Mesendoderm (in vitro differentiated cells): ENCODE results near the gene XPO5.
A peak's percentile ranks its signal among the peaks of the same experiment; 100 is the strongest.

Experiments
- DNase-seq: peaks from one replicate; pipeline ENCODE4 v3.0.0; 2013
- H2AK5ac ChIP-seq: 2 replicates; pipeline ENCODE4 v1.6.1; 2013; ENCODE audit warnings: low read length, inconsistent platforms
- H2BK120ac ChIP-seq: 2 replicates; pipeline ENCODE4 v1.6.1; 2013; ENCODE audit warnings: low read depth, mild to moderate bottlenecking, low read length, moderate library complexity, mixed read lengths
- H2BK15ac ChIP-seq: replicated peaks from 2 replicates; pipeline ENCODE4 v1.6.1; 2013; ENCODE audit warnings: low read depth, mild to moderate bottlenecking, moderate library complexity
- H2BK5ac ChIP-seq: 2 replicates; pipeline ENCODE4 v1.6.1; 2013; ENCODE audit warnings: low read length, inconsistent platforms
- H3K18ac ChIP-seq: 2 replicates; pipeline ENCODE4 v1.6.1; 2013; ENCODE audit warnings: mild to moderate bottlenecking, low read length, mixed read lengths
- H3K23ac ChIP-seq: one replicate; pipeline ENCODE4 v1.6.1; 2013; ENCODE audit warnings: low read length
- H3K27ac ChIP-seq: 2 replicates; pipeline ENCODE4 v1.5.1; 2013; ENCODE audit warnings: low read depth, mild to moderate bottlenecking, inconsistent platforms, low read length, moderate library complexity
- H3K27me3 ChIP-seq: 2 replicates; pipeline ENCODE4 v1.6.1; 2013; ENCODE audit warnings: low read length, control low read depth, mild to moderate bottlenecking, inconsistent platforms; ENCODE audit not compliant: insufficient read depth, poor library complexity
- H3K36me3 ChIP-seq: 2 replicates; pipeline ENCODE4 v1.6.1; 2013; ENCODE audit warnings: low read length, inconsistent platforms; ENCODE audit not compliant: control insufficient read depth, insufficient read depth
- H3K4ac ChIP-seq: one replicate; pipeline ENCODE4 v1.6.1; 2013; ENCODE audit warnings: low read depth, mild to moderate bottlenecking, low read length, moderate library complexity
- H3K4me1 ChIP-seq: 2 replicates; pipeline ENCODE4 v1.6.1; 2013; ENCODE audit warnings: low read depth, low read length, inconsistent platforms; ENCODE audit not compliant: control insufficient read depth
- H3K4me2 ChIP-seq: 2 replicates; pipeline ENCODE4 v1.6.1; 2013; ENCODE audit warnings: low read length
- H3K4me3 ChIP-seq: 2 replicates; pipeline ENCODE4 v1.5.1; 2013; ENCODE audit warnings: mild to moderate bottlenecking, low read length
- H3K56ac ChIP-seq: one replicate; pipeline ENCODE4 v1.6.1; 2013; ENCODE audit warnings: low read length
- H3K79me1 ChIP-seq: 2 replicates; pipeline ENCODE4 v1.6.1; 2013; ENCODE audit warnings: low read length, inconsistent platforms
- H3K79me2 ChIP-seq: 2 replicates; pipeline ENCODE4 v1.6.1; 2013; ENCODE audit warnings: mild to moderate bottlenecking, low read length; ENCODE audit not compliant: control insufficient read depth, insufficient read depth
- H3K9ac ChIP-seq: 2 replicates; pipeline ENCODE4 v1.6.1; 2013; ENCODE audit warnings: low read length, inconsistent platforms
- H4K5ac ChIP-seq: one replicate; pipeline ENCODE4 v1.6.1; 2013; ENCODE audit warnings: low read length
- H4K8ac ChIP-seq: one replicate; pipeline ENCODE4 v1.6.1; 2013; ENCODE audit warnings: low read depth, mild to moderate bottlenecking, control low read depth, low read length, moderate library complexity
- WGBS: extraction: QIAGEN DNeasy Blood & Tissue Kit; methylation state at CpG from one replicate; pipeline ENCODE4 v1.1.7; 2013; ENCODE audit warnings: low lambda C conversion rate, missing lambda C conversion rate; ENCODE audit not compliant: insufficient coverage; ENCODE audit errors: extremely low coverage; 5-methylcytosine and 5-hydroxymethylcytosine counted together

XPO5 gene

DNA sequence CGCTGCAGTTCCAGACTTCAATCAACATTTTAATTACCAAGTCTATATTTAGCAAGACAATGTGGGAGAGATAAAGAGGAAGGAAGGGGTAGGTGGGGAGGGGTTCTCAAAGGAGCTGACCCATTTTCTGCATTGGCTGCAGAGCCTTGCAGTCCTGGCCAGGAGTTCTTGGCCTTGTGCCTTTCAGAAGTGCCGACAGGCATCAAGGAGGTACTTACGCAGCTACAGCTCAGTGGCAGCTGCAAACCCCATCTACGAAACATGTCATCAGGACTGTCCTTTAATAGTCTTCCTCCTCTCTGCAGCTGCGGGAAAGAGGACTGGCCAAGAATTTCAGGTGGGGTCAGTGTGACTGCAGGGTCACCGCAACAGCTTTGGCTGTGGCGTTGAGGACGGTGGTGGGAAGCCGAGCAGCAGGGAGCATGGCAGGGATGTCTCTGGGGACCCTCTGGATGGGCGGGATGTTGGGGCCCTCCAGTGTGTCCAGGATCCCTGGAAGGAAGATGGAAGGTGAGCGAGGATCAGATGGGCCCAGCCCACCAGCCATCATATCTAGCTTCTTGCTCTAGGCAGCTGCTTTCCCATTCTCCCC is 63.9 kb downstream of the XPO5 start:
- H3K4me1 ChIP-seq, result peaks cover 3% of the 10 kb centered on the region
- WGBS, result no CpG with 5 or more reads among the region's 11 CpGs
- H2BK5ac ChIP-seq, result no peak overlapping the region
- H3K27ac ChIP-seq, result no peak overlapping the region
- H4K5ac ChIP-seq, result no peak overlapping the region
- H2AK5ac ChIP-seq, result no peak overlapping the region
- no peak overlapping the region for H2BK15ac ChIP-seq
- no peak for DNase-seq
- H3K18ac ChIP-seq, result no peak overlapping the region
- H3K56ac ChIP-seq, result no peak overlapping the region
- H3K4ac ChIP-seq, result no peak overlapping the region
- H3K79me1 ChIP-seq, result peaks cover 11% of the 10 kb centered on the region
- H3K23ac ChIP-seq, result no peak overlapping the region
- peaks cover 13% of the 10 kb centered on the region for H3K36me3 ChIP-seq
- H3K4me3 ChIP-seq, result no peak overlapping the region
- no peak overlapping the region for H2BK120ac ChIP-seq
- H3K27me3 ChIP-seq, result peaks cover 8% of the 10 kb centered on the region
- peaks cover 14% of the 10 kb centered on the region for H3K79me2 ChIP-seq
- H4K8ac ChIP-seq, result no peak overlapping the region
- no peak overlapping the region for H3K9ac ChIP-seq
- no peak overlapping the region for H3K4me2 ChIP-seq

DNA sequence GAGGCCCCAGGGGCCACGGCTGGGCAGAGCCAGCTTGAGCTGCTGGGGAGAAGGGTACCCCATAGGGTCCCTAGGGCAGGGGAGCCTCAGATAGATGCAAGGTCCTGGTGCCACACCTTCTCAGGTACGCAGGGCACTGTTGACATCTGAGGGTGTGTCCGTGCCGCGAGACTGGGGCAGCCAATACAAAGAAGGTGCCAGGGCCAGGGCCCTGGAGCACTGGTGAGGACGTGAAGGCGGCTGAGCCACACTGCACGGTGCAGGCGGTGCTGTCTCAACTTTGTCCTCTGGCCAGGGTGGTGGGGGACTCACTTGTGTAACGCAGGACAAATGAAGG is 65.0 kb downstream of the XPO5 start:
- Histone ChIP-seq H2BK120ac (no peak overlapping the region), H3K4me1 (peaks cover 1% of the 10 kb centered on the region), H2AK5ac (no peak overlapping the region), H3K9ac (no peak overlapping the region), H4K8ac (no peak overlapping the region), H3K23ac (no peak overlapping the region), H3K4me2 (no peak overlapping the region), H4K5ac (no peak overlapping the region), H3K4me3 (no peak overlapping the region), H2BK15ac (no peak overlapping the region), H3K56ac (no peak overlapping the region), H3K4ac (no peak overlapping the region), H3K36me3 (peaks cover 13% of the 10 kb centered on the region), H3K18ac (no peak overlapping the region), H3K27ac (no peak overlapping the region), H3K79me1 (peaks cover 6% of the 10 kb centered on the region), H3K27me3 (peaks cover 8% of the 10 kb centered on the region), H2BK5ac (no peak overlapping the region), H3K79me2 (peaks cover 6% of the 10 kb centered on the region)
- no peak for DNase-seq
- WGBS, result no CpG with 5 or more reads among the region's 10 CpGs

DNA sequence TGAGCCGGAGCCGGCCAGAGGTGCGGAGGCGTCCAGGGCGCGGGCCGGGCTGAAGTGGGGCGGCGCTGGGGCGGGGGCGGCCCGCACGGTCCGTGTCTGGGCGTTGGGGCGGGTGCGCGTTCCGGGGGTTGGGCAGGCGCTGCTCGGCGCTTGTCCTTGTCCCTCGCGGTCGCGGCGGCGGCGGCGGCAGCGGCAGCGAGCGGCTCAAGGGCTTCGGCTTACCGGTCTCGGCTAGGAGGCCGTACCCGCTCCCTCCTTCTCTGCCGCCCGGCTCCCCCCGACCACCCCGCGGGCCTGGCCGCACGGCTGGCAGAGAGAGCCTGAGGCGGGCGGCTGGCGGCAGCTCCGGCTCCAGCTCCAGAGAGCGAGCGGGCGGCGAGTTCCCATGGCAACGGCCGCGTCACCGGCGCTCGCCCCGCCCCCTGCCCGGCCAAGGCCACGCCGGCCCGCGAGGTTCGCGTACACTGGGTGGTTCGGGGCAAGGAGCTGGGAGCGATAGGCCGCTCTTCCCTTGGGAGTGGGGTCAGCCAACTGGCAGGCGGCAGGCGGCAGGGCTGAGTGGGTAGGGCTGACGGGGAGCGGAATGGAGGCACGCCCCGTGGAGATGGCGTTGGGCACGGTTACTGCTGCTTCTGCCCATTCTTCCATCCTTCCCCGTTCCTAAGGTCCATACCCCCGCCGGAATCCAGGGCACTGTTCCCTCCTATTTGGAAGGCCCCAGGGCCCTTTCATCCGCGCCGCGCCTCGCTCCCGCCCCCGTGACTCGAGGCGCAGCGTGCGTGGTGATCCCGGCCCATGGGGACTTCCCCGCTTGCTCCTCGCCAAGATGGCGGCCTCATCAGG is 65.6 kb downstream of the XPO5 start, which contains the start of gene LRRC73:
LRRC73 (minus strand) TSS at position 363 of the 843 bp plus-strand sequence. CDS start 561 bp downstream, outside the sequence.
- peaks cover 8% of the 10 kb centered on the region for H3K27me3 ChIP-seq
- no peak within 1 kb of the TSS for H2BK5ac ChIP-seq
- no peak within 1 kb of the TSS for H2AK5ac ChIP-seq
- H3K56ac ChIP-seq, result peak within 1 kb of the TSS; percentile 93
- peak within 1 kb of the TSS; percentile 37 for H3K4me3 ChIP-seq
- no peaks in the 10 kb centered on the region for H3K4me1 ChIP-seq
- H4K5ac ChIP-seq, result no peak within 1 kb of the TSS
- H3K79me1 ChIP-seq, result peaks cover under 1% of the 10 kb centered on the region
- no peak within 1 kb of the TSS for H3K18ac ChIP-seq
- no peak within 1 kb of the TSS for H3K23ac ChIP-seq
- peak within 1 kb of the TSS; percentile 70 for H3K9ac ChIP-seq
- H3K79me2 ChIP-seq, result peaks cover under 1% of the 10 kb centered on the region
- DNase-seq, result peak; percentile 85
- no peak within 1 kb of the TSS for H2BK120ac ChIP-seq
- H3K4me2 ChIP-seq, result peak within 1 kb of the TSS; percentile 95
- H2BK15ac ChIP-seq, result no peak within 1 kb of the TSS
- H4K8ac ChIP-seq, result no peak within 1 kb of the TSS
- H3K27ac ChIP-seq, result no peak within 1 kb of the TSS
- H3K4ac ChIP-seq, result no peak within 1 kb of the TSS
- no CpG with 5 or more reads among the region's 96 CpGs for WGBS
- H3K36me3 ChIP-seq, result peaks cover 13% of the 10 kb centered on the region

DNA sequence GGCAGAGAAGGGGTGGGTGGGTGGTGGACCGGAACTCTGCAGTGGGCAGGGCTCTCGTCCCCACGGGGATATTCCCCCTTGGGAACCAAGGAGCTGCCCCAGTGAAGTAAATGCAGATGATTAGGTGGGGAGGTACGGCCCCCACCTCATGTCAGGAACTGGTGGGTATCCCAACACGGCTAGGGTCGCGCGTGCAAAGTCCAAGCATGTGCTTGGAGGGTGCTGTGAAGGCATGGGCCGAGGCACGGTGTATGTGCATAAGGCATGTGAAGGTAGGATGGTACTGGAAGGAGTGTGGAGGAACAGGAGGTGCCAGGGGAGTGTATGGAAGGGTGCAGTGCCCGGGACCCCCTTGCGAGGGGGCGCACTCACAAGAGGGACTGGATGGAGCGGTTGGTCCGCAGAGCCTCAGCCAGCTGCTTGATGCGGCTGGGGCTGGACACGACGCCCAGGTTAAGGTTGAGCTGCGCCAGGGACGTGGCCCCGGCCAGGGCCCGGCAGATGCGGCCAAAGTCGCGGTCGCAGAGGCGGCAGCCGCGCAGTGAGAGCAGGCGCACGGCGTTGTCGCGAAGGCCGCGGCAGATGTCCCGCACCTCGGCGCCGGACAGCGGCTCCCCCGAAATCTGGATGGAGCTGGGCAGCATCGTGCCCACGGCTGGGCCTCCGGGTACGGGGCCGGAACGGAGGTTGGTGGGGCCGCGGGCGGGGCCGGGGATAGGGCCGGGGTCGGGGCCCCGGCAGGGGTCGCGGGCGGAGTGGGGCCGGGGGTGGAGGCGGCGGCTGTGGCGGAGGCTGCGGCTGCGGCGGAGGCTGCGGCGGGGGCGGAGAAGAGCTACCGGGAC is 66.5 kb downstream of the XPO5 start:
- DNase-seq, result no peak
- no peak overlapping the region for H3K18ac ChIP-seq
- H3K4me1 ChIP-seq, result no peaks in the 10 kb centered on the region
- no peak overlapping the region for H3K4me3 ChIP-seq
- no peak overlapping the region for H2BK15ac ChIP-seq
- no peak overlapping the region for H3K27ac ChIP-seq
- no peak overlapping the region for H3K23ac ChIP-seq
- no peak overlapping the region for H3K4ac ChIP-seq
- H4K5ac ChIP-seq, result no peak overlapping the region
- H3K27me3 ChIP-seq, result peaks cover 8% of the 10 kb centered on the region
- no CpG with 5 or more reads among the region's 69 CpGs for WGBS
- H2AK5ac ChIP-seq, result no peak overlapping the region
- no peak overlapping the region for H2BK5ac ChIP-seq
- peaks cover 14% of the 10 kb centered on the region for H3K36me3 ChIP-seq
- peak overlapping the region; percentile 73 for H3K56ac ChIP-seq
- peak overlapping the region; percentile 40 for H3K9ac ChIP-seq
- H2BK120ac ChIP-seq, result no peak overlapping the region
- no peaks in the 10 kb centered on the region for H3K79me2 ChIP-seq
- peak overlapping the region; percentile 62 for H3K4me2 ChIP-seq
- no peak overlapping the region for H4K8ac ChIP-seq
- no peaks in the 10 kb centered on the region for H3K79me1 ChIP-seq

DNA sequence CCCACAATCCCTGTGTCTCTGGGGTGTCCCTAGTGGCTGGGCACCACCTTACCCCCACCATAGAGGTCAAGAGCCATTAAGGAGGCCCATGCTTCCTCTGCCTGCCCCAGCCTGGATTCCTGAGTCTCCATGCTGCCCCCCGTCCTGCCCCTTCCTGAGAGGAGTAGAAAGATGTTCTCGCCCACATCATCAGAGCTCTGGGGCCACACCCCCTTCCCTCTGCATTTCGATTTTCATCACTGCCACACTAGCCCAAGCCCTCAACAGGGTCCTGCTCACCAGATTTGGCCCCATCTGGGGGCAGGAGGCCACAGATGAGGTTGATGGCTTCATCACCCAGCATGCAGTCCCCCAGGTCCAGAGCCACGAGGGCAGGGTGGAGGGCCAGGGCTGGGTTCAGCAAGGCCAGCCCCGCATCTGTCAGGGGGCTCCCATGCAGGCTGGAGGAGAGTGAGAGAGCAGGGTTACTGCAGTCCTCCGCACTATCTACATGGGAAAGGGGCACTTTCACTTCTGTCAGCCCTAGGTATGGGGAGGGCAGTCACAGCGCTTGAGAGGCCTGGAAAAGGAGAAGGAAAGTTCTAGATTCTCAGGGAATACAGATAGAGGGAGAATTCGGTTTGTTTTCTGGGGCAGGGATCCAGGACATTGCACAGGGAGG is 67.2 kb downstream of the XPO5 start:
- Histone ChIP-seq H2BK5ac (no peak overlapping the region), H4K5ac (no peak overlapping the region), H4K8ac (no peak overlapping the region), H3K56ac (no peak overlapping the region), H3K4me1 (no peaks in the 10 kb centered on the region), H3K27ac (no peak overlapping the region), H3K4ac (no peak overlapping the region), H3K23ac (no peak overlapping the region), H3K79me2 (no peaks in the 10 kb centered on the region), H2AK5ac (no peak overlapping the region), H3K27me3 (peaks cover 8% of the 10 kb centered on the region), H3K36me3 (peaks cover 14% of the 10 kb centered on the region), H2BK15ac (no peak overlapping the region), H3K9ac (no peak overlapping the region), H2BK120ac (no peak overlapping the region), H3K18ac (no peak overlapping the region), H3K4me2 (no peak overlapping the region), H3K79me1 (no peaks in the 10 kb centered on the region), H3K4me3 (no peak overlapping the region)
- no peak for DNase-seq
- WGBS, result no CpG with 5 or more reads among the region's 8 CpGs
